Ascending aorta (tissue), 2 donors: Measurements from ENCODE around the gene PIM1. TPM values are rescaled to one million over a fixed set of nuclear protein-coding genes. Genes with fewer than 3 reads are reported as not detected.

Experiments
- DNase-seq, 2 donors: peaks; one replicate each; pipeline ENCODE4 v3.0.0-alpha.2; 2019; ENCODE audit warnings: low spot score in 2 of 2
- H3K27ac ChIP-seq, 2 donors: fragments of 200-600 bp; sonication (generic); one replicate each; pipeline ENCODE4 v1.5.1; 2016 to 2017; ENCODE audit warnings: mild to moderate bottlenecking in 1 of 2
- H3K27me3 ChIP-seq: fragments of 200-600 bp; sonication (generic); one replicate; pipeline ENCODE4 v1.5.1; 2017
- H3K36me3 ChIP-seq, 2 donors: fragments of 200-600 bp; sonication (generic); one replicate each; pipeline ENCODE4 v1.5.1; 2016
- H3K4me1 ChIP-seq, 2 donors: fragments of 200-600 bp; sonication (generic); one replicate each; pipeline ENCODE4 v1.5.1; 2016 to 2017; ENCODE audit warnings: mild to moderate bottlenecking in 1 of 2
- H3K4me3 ChIP-seq, 2 donors: fragments of 200-600 bp; sonication (generic); one replicate each; pipeline ENCODE4 v1.5.1; 2016 to 2017; ENCODE audit warnings: mild to moderate bottlenecking in 1 of 2
- H3K9me3 ChIP-seq, 2 donors: fragments of 200-600 bp; sonication (generic); one replicate each; pipeline ENCODE4 v1.5.1; 2016
- intact Hi-C: fragments of 100-400 bp; cut with DNase I; formaldehyde crosslinking; loops from one replicate; pipeline ENCODE4 v1.15.1; 2023
- total RNA-seq: library from RNA; depleted of rRNA; stranded (reverse); fragments of >200 nt; gene quantifications from one replicate; pipeline ENCODE4 v1.1.0, GENCODE V29; 2016
- TF ChIP-seq, protein P1 (sequence below), 3 experiments: fragments of 200-600 bp in 2 of 3; fragments of 450-650 bp in 1 of 3; sonication (generic) in 2 of 3; IDR thresholded peaks; one replicate each; pipeline ENCODE4 v1.5.1; 2016 to 2019; ENCODE audit warnings: antibody characterized with exemption in 3 of 3, mild to moderate bottlenecking in 1 of 3, moderate library complexity in 1 of 3

The PIM1 gene
- total RNA-seq, 1 donor from 2014 or later = 17.7 TPM

DNA sequence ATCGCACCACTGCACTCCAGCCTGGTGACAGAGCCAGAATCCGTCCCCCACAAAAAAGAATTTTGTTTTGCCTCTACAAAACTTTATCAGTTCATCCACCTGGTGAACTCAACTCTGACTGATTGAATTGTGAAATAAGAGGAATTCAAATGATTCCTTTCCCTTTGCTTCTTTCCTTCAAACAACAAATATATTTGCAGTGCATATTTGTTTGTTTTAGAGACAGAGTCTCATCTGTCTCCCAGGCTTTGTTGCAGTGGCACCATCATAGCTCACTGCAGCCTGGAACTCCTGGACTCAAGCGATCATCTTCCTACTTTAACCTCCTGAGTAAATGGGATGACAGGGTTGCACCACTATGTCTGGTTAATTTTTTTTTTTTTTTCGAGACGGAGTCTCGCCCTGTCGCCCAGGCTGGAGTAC is 23.2 kb upstream of the PIM1 start:
- intact Hi-C loops = no loop called here
- no peak overlapping the region for H3K4me3 ChIP-seq
- H3K9me3 ChIP-seq = no peaks in the 10 kb centered on the region

DNA sequence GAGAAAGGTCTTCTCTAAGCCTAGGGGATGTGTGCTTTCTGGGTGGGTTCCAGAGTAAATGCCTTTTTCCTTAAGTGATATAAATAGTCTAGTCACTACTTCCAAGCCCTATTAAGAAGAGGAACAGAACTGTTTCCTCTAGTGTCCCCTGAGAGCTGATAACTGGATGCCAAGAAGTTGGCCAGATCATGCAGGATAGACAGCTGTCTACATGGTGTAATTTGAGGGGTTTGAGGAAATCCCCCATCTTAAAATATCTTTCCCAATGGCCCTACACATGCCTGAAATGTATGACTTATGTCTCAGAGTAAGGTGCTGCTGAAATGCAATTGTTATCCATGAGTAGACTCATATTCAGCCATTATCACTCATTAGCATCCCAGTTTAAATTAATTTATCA is 20.2 kb upstream of the PIM1 start:
- TF ChIP-seq, protein P1, sequence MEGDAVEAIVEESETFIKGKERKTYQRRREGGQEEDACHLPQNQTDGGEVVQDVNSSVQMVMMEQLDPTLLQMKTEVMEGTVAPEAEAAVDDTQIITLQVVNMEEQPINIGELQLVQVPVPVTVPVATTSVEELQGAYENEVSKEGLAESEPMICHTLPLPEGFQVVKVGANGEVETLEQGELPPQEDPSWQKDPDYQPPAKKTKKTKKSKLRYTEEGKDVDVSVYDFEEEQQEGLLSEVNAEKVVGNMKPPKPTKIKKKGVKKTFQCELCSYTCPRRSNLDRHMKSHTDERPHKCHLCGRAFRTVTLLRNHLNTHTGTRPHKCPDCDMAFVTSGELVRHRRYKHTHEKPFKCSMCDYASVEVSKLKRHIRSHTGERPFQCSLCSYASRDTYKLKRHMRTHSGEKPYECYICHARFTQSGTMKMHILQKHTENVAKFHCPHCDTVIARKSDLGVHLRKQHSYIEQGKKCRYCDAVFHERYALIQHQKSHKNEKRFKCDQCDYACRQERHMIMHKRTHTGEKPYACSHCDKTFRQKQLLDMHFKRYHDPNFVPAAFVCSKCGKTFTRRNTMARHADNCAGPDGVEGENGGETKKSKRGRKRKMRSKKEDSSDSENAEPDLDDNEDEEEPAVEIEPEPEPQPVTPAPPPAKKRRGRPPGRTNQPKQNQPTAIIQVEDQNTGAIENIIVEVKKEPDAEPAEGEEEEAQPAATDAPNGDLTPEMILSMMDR (IDR thresholded peaks at IDR 0.05) = no peak
- DNase-seq = no peak
- H3K36me3 ChIP-seq = no peaks in the 10 kb centered on the region
- no peak overlapping the region for H3K27ac ChIP-seq
- no peak overlapping the region for H3K4me3 ChIP-seq
- intact Hi-C loops = no loop called here
- H3K4me1 ChIP-seq = peaks cover 2 to 4% of the 10 kb centered on the region in 2 donors
- H3K9me3 ChIP-seq = no peaks in the 10 kb centered on the region
- H3K27me3 ChIP-seq = no peaks in the 10 kb centered on the region

More for the DNA sequence above, 23.2 kb upstream of the PIM1 start:
- no peak for DNase-seq
- H3K36me3 ChIP-seq = no peaks in the 10 kb centered on the region
- H3K27me3 ChIP-seq = no peaks in the 10 kb centered on the region
- H3K4me1 ChIP-seq = peaks cover 5 to 20% of the 10 kb centered on the region in 2 donors
- no peak overlapping the region for H3K27ac ChIP-seq
- TF ChIP-seq, protein P1 (IDR thresholded peaks at IDR 0.05) = no peak

DNA sequence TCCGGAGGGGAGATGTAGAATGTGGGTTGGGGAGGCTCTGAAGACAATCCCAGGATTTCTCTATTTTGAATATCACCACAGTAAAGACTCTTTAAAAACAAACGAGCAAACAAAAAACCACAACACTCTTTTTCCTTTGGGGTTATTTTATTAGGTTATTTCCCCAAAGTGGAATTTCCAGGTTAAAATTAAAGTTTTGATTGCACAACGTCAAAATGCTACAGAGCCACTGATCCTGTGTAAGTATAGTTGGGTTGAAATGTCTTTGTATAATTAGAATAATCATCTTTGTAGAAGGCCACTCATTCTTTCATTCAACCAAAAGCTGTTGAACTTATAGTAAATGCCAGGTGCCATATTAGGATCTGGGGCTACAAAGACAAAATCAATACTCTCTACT is 19.6 kb upstream of the PIM1 start:
- no peak for DNase-seq
- Histone ChIP-seq H3K4me1 (peaks cover 0 to 2% of the 10 kb centered on the region in 2 donors), H3K27ac (no peak overlapping the region), H3K9me3 (no peaks in the 10 kb centered on the region), H3K36me3 (no peaks in the 10 kb centered on the region), H3K4me3 (no peak overlapping the region), H3K27me3 (no peaks in the 10 kb centered on the region)
- TF ChIP-seq, protein P1 (IDR thresholded peaks at IDR 0.05) = no peak
- intact Hi-C loops = no loop called here

DNA sequence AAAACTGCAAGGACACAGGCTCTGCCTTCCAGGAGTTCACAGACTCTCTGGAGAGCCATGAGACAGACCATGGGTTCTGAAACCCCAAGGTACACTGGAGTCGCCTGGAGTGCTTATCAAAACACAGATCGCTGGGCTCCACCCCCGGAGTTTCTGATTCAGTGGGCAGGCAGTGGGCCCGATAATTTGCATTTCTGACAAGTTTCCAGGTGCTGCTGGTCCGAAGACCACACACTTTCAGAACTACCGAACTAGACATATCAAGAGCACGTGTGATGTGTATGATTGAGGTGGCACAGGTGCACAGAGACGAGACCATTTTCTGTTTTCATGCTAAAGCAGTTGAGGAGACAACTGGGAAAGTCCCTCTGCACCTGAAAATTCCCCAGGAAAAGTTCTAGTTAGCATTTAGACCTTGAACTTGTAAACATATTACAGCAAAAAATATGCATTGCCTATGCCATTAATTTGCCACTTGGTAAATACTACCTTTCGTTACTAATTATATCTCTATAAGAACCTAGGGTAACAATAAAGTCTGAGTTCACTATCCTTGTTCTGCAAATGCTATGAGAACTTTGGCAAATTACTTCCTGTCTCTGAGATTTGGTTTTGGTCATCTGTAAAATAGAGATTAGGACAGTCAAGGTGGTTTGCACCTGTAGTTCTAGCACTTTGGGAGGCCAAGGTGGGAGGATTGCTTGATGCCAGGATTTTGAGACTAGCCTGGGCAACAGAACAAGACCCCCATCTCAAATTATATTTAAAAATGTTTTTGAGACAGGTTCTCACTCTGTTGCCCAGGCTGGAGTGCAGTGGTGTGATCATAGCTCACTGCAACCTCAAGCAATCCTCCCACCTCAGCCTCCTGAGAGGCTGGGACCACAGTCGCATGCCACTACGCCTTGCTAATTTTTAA is 14.3 kb upstream of the PIM1 start:
- intact Hi-C loops = no loop called here
- H3K27ac ChIP-seq = no peak overlapping the region
- peaks cover 0 to 8% of the 10 kb centered on the region in 2 donors for H3K4me1 ChIP-seq
- no peak for DNase-seq
- no peaks in the 10 kb centered on the region for H3K9me3 ChIP-seq
- no peaks in the 10 kb centered on the region for H3K27me3 ChIP-seq
- no peak overlapping the region for H3K4me3 ChIP-seq
- H3K36me3 ChIP-seq = no peaks in the 10 kb centered on the region
- TF ChIP-seq, protein P1 (IDR thresholded peaks at IDR 0.05) = no peak

DNA sequence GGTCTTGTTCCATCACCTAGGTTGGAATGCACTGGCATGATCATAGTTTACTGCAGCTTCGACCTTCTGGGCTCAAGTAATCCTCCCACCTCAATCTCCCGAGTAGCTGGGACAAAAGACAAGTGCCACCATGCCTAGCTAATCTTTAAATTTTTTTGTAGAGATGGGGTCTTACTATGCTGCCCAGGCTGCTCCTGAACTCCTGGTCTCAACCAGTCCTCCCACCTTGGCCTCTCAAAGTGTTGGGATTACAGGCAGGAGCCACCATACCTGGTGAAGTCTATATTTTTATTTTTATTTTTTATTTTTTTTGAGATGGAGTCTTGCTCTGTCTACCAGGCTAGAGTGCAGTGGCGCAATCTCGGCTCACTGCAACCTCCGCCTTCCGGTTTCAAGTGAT is 11.4 kb upstream of the PIM1 start:
- H3K4me3 ChIP-seq = no peak overlapping the region
- no peaks in the 10 kb centered on the region for H3K36me3 ChIP-seq
- DNase-seq = no peak
- no peaks in the 10 kb centered on the region for H3K27me3 ChIP-seq
- intact Hi-C loops = no loop called here
- no peaks in the 10 kb centered on the region for H3K9me3 ChIP-seq
- peaks cover 0 to 16% of the 10 kb centered on the region in 2 donors for H3K4me1 ChIP-seq
- TF ChIP-seq, protein P1 (IDR thresholded peaks at IDR 0.05) = no peak
- H3K27ac ChIP-seq = no peak overlapping the region
